Measurements from ENCODE around the gene FNDC3B. TPM values are rescaled to one million over a fixed set of nuclear protein-coding genes. Genes with fewer than 3 reads are reported as not detected.

The FNDC3B gene
- total and polyA plus RNA-seq, 2 donors (not counting 3 experiments of a cell fraction or from before 2014, with no cell fraction given): 91.6 to 295 TPM

DNA sequence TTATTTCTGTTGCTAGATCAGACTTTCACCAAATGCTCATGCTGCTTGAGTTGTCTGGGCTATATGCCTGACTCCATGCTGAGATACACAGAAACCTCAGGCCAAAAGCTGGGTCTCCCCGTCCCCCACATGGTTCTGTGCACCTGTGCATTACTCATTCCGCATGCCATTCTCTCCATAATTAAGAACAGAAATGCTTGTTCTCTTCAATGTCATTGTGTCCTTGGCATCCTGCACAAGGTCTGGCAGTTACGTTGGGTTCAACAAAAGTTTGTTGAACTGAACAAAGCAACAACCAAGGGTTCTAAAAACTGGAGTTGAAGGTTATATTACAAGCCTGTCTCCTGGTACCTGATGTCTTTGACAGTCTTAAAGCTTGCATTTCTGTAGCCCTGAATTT lies 177.5 kb downstream of the FNDC3B start:
- Histone ChIP-seq H3K27ac (ENCODE audit: insufficient read depth, low read depth, low read length) (no peak overlapping the region), H2AFZ (ENCODE audit: low read depth, low read length) (no peak overlapping the region), H3K4me3 (replicated peaks in 1 of 3; ENCODE audit: insufficient read depth in 1 of 3, low read depth in 1 of 3, low read length in 3 of 3) (no peak overlapping the region), H3K4me1 (ENCODE audit: control insufficient read depth, extremely low read depth, insufficient read depth, low read length) (peaks cover 22% of the 10 kb centered on the region), H4K20me1 (replicated peaks; ENCODE audit: control insufficient read depth, extremely low read depth, insufficient read depth, low read length) (peaks cover 11% of the 10 kb centered on the region), H3K79me2 (ENCODE audit: control insufficient read depth, insufficient read depth, low read length) (peaks cover 94% of the 10 kb centered on the region), H3K9me1 (replicated peaks; ENCODE audit: control insufficient read depth, extremely low read depth, insufficient read depth, low read length) (no peaks in the 10 kb centered on the region), H3K27me3 (ENCODE audit: control insufficient read depth in 2 of 2, insufficient read depth in 2 of 2, low read length in 2 of 2) (no peaks in the 10 kb centered on the region), H3K9ac (replicated peaks; ENCODE audit: extremely low read depth, insufficient read depth, low read length) (no peak overlapping the region), H3K9me3 (replicated peaks; ENCODE audit: control insufficient read depth, insufficient read depth, low read length) (no peaks in the 10 kb centered on the region), H3K36me3 (ENCODE audit: control insufficient read depth in 2 of 2, extremely low read depth in 1 of 2, insufficient read depth in 2 of 2, low read length in 2 of 2) (peaks cover 0 to 2% of the 10 kb centered on the region in 2 experiments), H3K4me2 (ENCODE audit: insufficient read depth, low read length) (no peak overlapping the region)
- DNase-seq (ENCODE audit: low read depth, low spot score) (no peak), FAIRE-seq (no peak)
- ChIA-PET CTCF (interaction anchor here (0.9 to 2.1 kb wide), 5 partner anchors 8 to 22 kb away, joined by 3 to 5 read pairs (median 3); no protein-coding TSS in a partner anchor), POLR2A (no interaction called here)
- intact Hi-C loops (cut with micrococcal nuclease): no loop called here
- dilution Hi-C loops (cut with MboI; ENCODE audit: extremely low pct_ligation_motif_present, low sequenced_read_pairs): no loop called here
- no TSS peak for BruUV-seq (replicated peaks)
- TF ChIP-seq FOS (IDR thresholded peaks at IDR 0.05; ENCODE audit: borderline replicate concordance, insufficient read depth, low read length) (no peak), GATA2 (IDR thresholded peaks at IDR 0.05; ENCODE audit: insufficient read depth, insufficient read length, low read depth, low read length) (no peak), EZH2 (IDR thresholded peaks at IDR 0.05; ENCODE audit: borderline replicate concordance, low read depth, low read length, severe bottlenecking) (no peak), CTCF (IDR thresholded peaks at IDR 0.05; ENCODE audit: extremely low read depth in 1 of 2, insufficient read depth in 1 of 2, low read depth in 1 of 2, low read length in 2 of 2) (no peak), POLR2A (IDR thresholded peaks at IDR 0.05; ENCODE audit: low read depth, low read length) (no peak), MYC (IDR thresholded peaks at IDR 0.05; ENCODE audit: low read depth, low read length) (no peak), POLR2AphosphoS5 (IDR thresholded peaks at IDR 0.05; ENCODE audit: insufficient read depth, low read depth, low read length) (no peak), JUN (IDR thresholded peaks at IDR 0.05; ENCODE audit: borderline replicate concordance, insufficient read depth, insufficient read length, low read depth) (no peak)
- TF ChIP-seq, protein P1, sequence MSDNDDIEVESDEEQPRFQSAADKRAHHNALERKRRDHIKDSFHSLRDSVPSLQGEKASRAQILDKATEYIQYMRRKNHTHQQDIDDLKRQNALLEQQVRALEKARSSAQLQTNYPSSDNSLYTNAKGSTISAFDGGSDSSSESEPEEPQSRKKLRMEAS (IDR thresholded peaks at IDR 0.05; ENCODE audit: insufficient read depth, insufficient read length): no peak
